ENCODE measurements around the gene ZBTB2.

DNA sequence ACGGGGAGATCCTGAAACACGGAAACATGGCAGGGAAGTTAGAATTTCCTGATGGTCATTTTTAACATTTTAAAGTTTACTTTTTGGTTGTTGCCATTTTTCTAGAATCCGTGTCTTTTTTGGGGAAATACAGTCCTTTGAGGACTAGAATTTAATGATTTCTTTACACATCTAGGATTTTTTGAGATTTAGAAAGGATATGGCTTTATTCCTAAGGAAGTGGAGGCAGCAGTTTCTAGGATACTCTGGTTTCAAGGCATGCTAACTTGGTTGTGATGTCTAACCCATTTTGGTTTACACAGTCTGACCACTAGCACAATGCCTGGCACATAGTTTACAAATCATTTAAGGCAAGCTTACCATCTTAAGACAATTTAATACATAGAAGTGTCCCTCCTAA is 1.1 kb upstream of the ZBTB2 start:
- TF ChIP-seq, protein P1, sequence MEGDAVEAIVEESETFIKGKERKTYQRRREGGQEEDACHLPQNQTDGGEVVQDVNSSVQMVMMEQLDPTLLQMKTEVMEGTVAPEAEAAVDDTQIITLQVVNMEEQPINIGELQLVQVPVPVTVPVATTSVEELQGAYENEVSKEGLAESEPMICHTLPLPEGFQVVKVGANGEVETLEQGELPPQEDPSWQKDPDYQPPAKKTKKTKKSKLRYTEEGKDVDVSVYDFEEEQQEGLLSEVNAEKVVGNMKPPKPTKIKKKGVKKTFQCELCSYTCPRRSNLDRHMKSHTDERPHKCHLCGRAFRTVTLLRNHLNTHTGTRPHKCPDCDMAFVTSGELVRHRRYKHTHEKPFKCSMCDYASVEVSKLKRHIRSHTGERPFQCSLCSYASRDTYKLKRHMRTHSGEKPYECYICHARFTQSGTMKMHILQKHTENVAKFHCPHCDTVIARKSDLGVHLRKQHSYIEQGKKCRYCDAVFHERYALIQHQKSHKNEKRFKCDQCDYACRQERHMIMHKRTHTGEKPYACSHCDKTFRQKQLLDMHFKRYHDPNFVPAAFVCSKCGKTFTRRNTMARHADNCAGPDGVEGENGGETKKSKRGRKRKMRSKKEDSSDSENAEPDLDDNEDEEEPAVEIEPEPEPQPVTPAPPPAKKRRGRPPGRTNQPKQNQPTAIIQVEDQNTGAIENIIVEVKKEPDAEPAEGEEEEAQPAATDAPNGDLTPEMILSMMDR (IDR thresholded peaks at IDR 0.05; ENCODE audit: low read depth, low read length): no peak
- TF ChIP-seq EZH2phosphoT487 (IDR thresholded peaks at IDR 0.05; ENCODE audit: low read depth): no peak

Data from OCI-LY3 (cell line).